GM04503 (cell line): Measurements from ENCODE around the gene ZC3H12A.
"Not testable (repeated sequence)": the region's sequence is repeated elsewhere in the genome, so short reads cannot be mapped to it uniquely, and the experiment has no call there.

Experiments
- DNase-seq: peaks from one replicate; pipeline ENCODE4 v3.0.0-alpha.2; 2012; ENCODE audit warnings: low read depth

Gene ZC3H12A

GRCh38 chr1:37502104-37502503, 27.7 kb downstream of the ZC3H12A start:
- no peak for DNase-seq

- not testable (repeated sequence) for DNase-seq
Observed at GRCh38 chr1:37502791-37503190, 28.4 kb downstream of the ZC3H12A start.

- DNase-seq = no peak
Observed at GRCh38 chr1:37506740-37507139, 32.4 kb downstream of the ZC3H12A start.

- DNase-seq = no peak
Observed at GRCh38 chr1:37509181-37509580, 34.8 kb downstream of the ZC3H12A start.

GRCh38 chr1:37513795-37514349, 39.5 kb downstream of the ZC3H12A start:
- no peak for DNase-seq

- no peak for DNase-seq
Observed at GRCh38 chr1:37514350-37515184, 40.2 kb downstream of the ZC3H12A start, which contains the start of gene MEAF6. TSS of gene MEAF6 (minus strand) at chr1:37514766. CDS start at chr1:37514746, 20 bp downstream.

GRCh38 chr1:37515185-37516034, 41.0 kb downstream of the ZC3H12A start:
- no peak for DNase-seq

GRCh38 chr1:37517569-37517968, 43.2 kb downstream of the ZC3H12A start:
- no peak for DNase-seq

GRCh38 chr1:37518241-37518640, 43.9 kb downstream of the ZC3H12A start:
- not testable (repeated sequence) for DNase-seq

- DNase-seq = not testable (repeated sequence)
Observed at GRCh38 chr1:37518929-37519328, 44.5 kb downstream of the ZC3H12A start.

- no peak for DNase-seq
Observed at GRCh38 chr1:37519613-37520012, 45.2 kb downstream of the ZC3H12A start.

- not testable (repeated sequence) for DNase-seq
Observed at GRCh38 chr1:37529888-37530287, 55.5 kb downstream of the ZC3H12A start.

- DNase-seq = not testable (repeated sequence)
Observed at GRCh38 chr1:37532418-37533156, 58.2 kb downstream of the ZC3H12A start.

GRCh38 chr1:37533317-37534093, 59.1 kb downstream of the ZC3H12A start:
- DNase-seq = no peak
